SK-N-SH treated with all-trans-retinoic acid at 6 μM for 48 hours (cell line): ENCODE data around the gene CADM1.

ENCODE experiments used
- BACH2 ChIP-seq: fragments of 250-450 bp; sonication (Bioruptor Pico); IDR thresholded peaks from 2 replicates; pipeline ENCODE4 v1.9.0; 2021; ENCODE audit warnings: mild to moderate bottlenecking, borderline replicate concordance
- CREB5 ChIP-seq: fragments of 250-450 bp; sonication (Bioruptor Pico); IDR thresholded peaks from 2 replicates; pipeline ENCODE4 v1.5.1; 2020; ENCODE audit warnings: low read depth, mild to moderate bottlenecking, moderate library complexity
- ISL1 ChIP-seq: fragments of 250-450 bp; sonication (Bioruptor Pico); IDR thresholded peaks from 2 replicates; pipeline ENCODE4 v2.1.2; 2022; ENCODE audit warnings: mild to moderate bottlenecking, moderate library complexity
- PATZ1 ChIP-seq: fragments of 250-450 bp; sonication (Bioruptor Pico); IDR thresholded peaks from 2 replicates; pipeline ENCODE4 v1.8.0; 2020; ENCODE audit warnings: mild to moderate bottlenecking, moderate library complexity, borderline replicate concordance
- PPARA ChIP-seq: fragments of 250-450 bp; sonication (Bioruptor Pico); IDR thresholded peaks from 2 replicates; pipeline ENCODE4 v1.5.0; 2020; ENCODE audit warnings: mild to moderate bottlenecking, borderline replicate concordance
- TCF4 ChIP-seq: fragments of 250-450 bp; sonication (Bioruptor Pico); IDR thresholded peaks from 2 replicates; pipeline ENCODE4 v1.8.0; 2021; ENCODE audit warnings: mild to moderate bottlenecking, moderate library complexity, borderline replicate concordance
- TSHZ2 ChIP-seq: fragments of 250-450 bp; sonication (Bioruptor Pico); IDR thresholded peaks from 2 replicates; pipeline ENCODE4 v1.5.0; 2020; ENCODE audit warnings: mild to moderate bottlenecking, moderate library complexity

DNA sequence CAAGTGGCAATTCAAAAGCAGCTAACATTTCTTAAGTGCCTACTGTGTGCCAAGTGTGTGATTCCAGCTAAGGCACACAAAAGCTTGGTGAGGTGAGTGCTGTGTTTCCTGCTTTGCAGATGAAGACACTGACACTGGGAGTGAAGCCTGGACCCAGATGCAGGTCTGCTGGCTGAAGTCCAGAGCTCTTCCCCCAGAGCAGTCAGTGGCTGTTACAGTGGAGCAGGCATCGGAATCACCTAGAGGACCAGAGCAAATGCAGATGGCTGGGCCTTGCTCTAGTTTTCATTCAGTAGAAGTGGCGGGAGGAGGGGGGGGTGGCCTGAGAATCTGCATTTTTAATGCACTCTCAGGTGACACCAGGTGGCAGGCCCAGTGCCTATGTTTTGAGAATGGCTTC lies 342.3 kb downstream of the CADM1 start:
- TF ChIP-seq ISL1 (CRISPR knock-in tag): no peak
- TF ChIP-seq TCF4 (CRISPR knock-in tag): peak; percentile 13; the same call in 1 of the 2 replicates
- no peak for TF ChIP-seq BACH2 (CRISPR knock-in tag)
- TF ChIP-seq PATZ1: no peak
- TF ChIP-seq TSHZ2 (CRISPR knock-in tag): no peak
- TF ChIP-seq PPARA (CRISPR knock-in tag): no peak
- TF ChIP-seq CREB5 (CRISPR knock-in tag): no peak
